Astrocyte (in vitro differentiated cells and primary cell): Measurements from ENCODE around the gene GREM2. TPM values are rescaled to one million over a fixed set of nuclear protein-coding genes. Genes with fewer than 3 reads are reported as not detected.

Experiments used
- DNase-seq: peaks from one replicate; pipeline ENCODE4 v3.0.0-alpha.2; 2010; ENCODE audit warnings: low read depth
- FAIRE-seq: peaks from 2 replicates; lab custom pipeline; 2011; peaks lifted over from hg19 to GRCh38; lab: Jason Lieb, UNC
- H2AFZ ChIP-seq: 2 replicates; pipeline ENCODE4 v1.6.0; 2012; ENCODE audit warnings: low read depth, low read length, inconsistent platforms
- H3K27ac ChIP-seq: 2 replicates; pipeline ENCODE4 v1.5.1; 2011; ENCODE audit warnings: low read depth, low read length, inconsistent platforms
- H3K27me3 ChIP-seq: 2 replicates; pipeline ENCODE4 v1.6.0; 2011; ENCODE audit warnings: low read length, inconsistent platforms; ENCODE audit not compliant: insufficient read depth
- H3K36me3 ChIP-seq: 2 replicates; pipeline ENCODE4 v1.5.1; 2011; ENCODE audit warnings: low read length, inconsistent platforms; ENCODE audit not compliant: insufficient read depth
- H3K4me1 ChIP-seq: 2 replicates; pipeline ENCODE4 v1.5.1; 2011; ENCODE audit warnings: low read length, inconsistent platforms; ENCODE audit not compliant: insufficient read depth
- H3K4me2 ChIP-seq: 2 replicates; pipeline ENCODE4 v1.6.0; 2012; ENCODE audit warnings: low read length, inconsistent platforms
- H3K4me3 ChIP-seq: 2 replicates; pipeline ENCODE4 v1.5.1; 2011; ENCODE audit warnings: low read depth, mild to moderate bottlenecking, low read length, inconsistent platforms; ENCODE audit not compliant: insufficient read depth
- H3K79me2 ChIP-seq: 2 replicates; pipeline ENCODE4 v1.6.0; 2012; ENCODE audit warnings: mild to moderate bottlenecking, low read length, inconsistent platforms; ENCODE audit not compliant: insufficient read depth
- H3K9ac ChIP-seq: 2 replicates; pipeline ENCODE4 v1.6.0; 2012; ENCODE audit warnings: mild to moderate bottlenecking, low read length, inconsistent platforms
- H3K9me3 ChIP-seq: 2 replicates; pipeline ENCODE4 v1.5.1; 2012; ENCODE audit warnings: low read depth, mild to moderate bottlenecking, low read length, inconsistent platforms; ENCODE audit not compliant: insufficient read depth
- H4K20me1 ChIP-seq: 2 replicates; pipeline ENCODE4 v1.6.0; 2012; ENCODE audit warnings: low read length, inconsistent platforms; ENCODE audit not compliant: insufficient read depth
- H3K27ac Mint-ChIP-seq: one replicate; pipeline ENCODE4 v1.8.0; 2021; ENCODE audit warnings: mild to moderate bottlenecking, mixed read lengths; ENCODE audit not compliant: unreplicated experiment
- H3K27me3 Mint-ChIP-seq: one replicate; pipeline ENCODE4 v1.8.0; 2021; ENCODE audit warnings: low read depth, mixed read lengths; ENCODE audit not compliant: unreplicated experiment
- H3K36me3 Mint-ChIP-seq: one replicate; pipeline ENCODE4 v1.8.0; 2021; ENCODE audit warnings: low read depth, mixed read lengths; ENCODE audit not compliant: unreplicated experiment
- H3K4me1 Mint-ChIP-seq: one replicate; pipeline ENCODE4 v1.8.0; 2021; ENCODE audit warnings: low read depth, mixed read lengths; ENCODE audit not compliant: unreplicated experiment
- H3K4me3 Mint-ChIP-seq: one replicate; pipeline ENCODE4 v1.8.0; 2021; ENCODE audit warnings: mild to moderate bottlenecking, moderate library complexity, mixed read lengths; ENCODE audit not compliant: unreplicated experiment
- H3K9me3 Mint-ChIP-seq: one replicate; pipeline ENCODE4 v1.8.0; 2021; ENCODE audit warnings: mild to moderate bottlenecking, mixed read lengths; ENCODE audit not compliant: unreplicated experiment
- CTCF ChIP-seq: IDR thresholded peaks from 2 replicates; pipeline ENCODE4 v1.5.1; 2011; ENCODE audit warnings: low read depth, mild to moderate bottlenecking, inconsistent platforms, low read length, moderate library complexity; ENCODE audit not compliant: insufficient read depth
- EZH2 ChIP-seq: IDR thresholded peaks from 2 replicates; pipeline ENCODE4 v1.6.1; 2012; ENCODE audit warnings: mild to moderate bottlenecking, low read length, inconsistent platforms; ENCODE audit not compliant: insufficient read depth
- total RNA-seq: library from RNA; stranded (reverse); gene quantifications from 2 replicates; pipeline ENCODE4 v1.2.1, GENCODE V29; 2021

Gene GREM2
- total RNA-seq, 1 donor from 2014 or later = 0.14 TPM

DNA sequence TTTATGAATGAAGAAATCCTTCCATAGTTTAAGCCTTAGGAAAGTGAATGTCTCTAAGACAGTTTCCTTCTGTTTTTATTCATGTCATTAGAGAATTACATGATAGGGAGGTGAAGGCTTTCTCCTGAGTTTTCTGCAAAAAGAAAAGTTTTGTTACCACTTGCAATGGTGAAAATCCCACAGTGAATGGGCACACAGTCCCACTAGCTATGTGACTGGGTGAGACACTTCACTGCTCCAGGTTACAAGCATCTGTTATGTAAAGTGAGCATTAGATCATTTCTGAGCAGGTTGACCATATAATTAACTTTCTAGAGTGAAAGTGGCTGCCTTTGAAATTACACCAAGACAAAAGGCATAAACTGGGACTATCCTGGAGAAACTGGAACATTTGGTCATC, 38.9 kb upstream of the GREM2 start:
- FAIRE-seq (peak; percentile 9), DNase-seq (no peak)
- TF ChIP-seq CTCF (no peak), EZH2 (no peak)
- Histone ChIP-seq H4K20me1 (no peaks in the 10 kb centered on the region), H3K9me3 (no peaks in the 10 kb centered on the region), H3K4me3 (no peak overlapping the region), H2AFZ (no peak overlapping the region), H3K4me1 (no peaks in the 10 kb centered on the region), H3K79me2 (no peaks in the 10 kb centered on the region), H3K36me3 (no peaks in the 10 kb centered on the region), H3K9ac (no peak overlapping the region), H3K27ac (no peak overlapping the region), H3K27me3 (no peaks in the 10 kb centered on the region), H3K4me2 (no peak overlapping the region)
- Mint-ChIP-seq H3K36me3 (no peaks in the 10 kb centered on the region), H3K27ac (no peak overlapping the region), H3K27me3 (peaks cover 5% of the 10 kb centered on the region), H3K4me3 (no peak overlapping the region), H3K4me1 (no peaks in the 10 kb centered on the region), H3K9me3 (no peaks in the 10 kb centered on the region)

DNA sequence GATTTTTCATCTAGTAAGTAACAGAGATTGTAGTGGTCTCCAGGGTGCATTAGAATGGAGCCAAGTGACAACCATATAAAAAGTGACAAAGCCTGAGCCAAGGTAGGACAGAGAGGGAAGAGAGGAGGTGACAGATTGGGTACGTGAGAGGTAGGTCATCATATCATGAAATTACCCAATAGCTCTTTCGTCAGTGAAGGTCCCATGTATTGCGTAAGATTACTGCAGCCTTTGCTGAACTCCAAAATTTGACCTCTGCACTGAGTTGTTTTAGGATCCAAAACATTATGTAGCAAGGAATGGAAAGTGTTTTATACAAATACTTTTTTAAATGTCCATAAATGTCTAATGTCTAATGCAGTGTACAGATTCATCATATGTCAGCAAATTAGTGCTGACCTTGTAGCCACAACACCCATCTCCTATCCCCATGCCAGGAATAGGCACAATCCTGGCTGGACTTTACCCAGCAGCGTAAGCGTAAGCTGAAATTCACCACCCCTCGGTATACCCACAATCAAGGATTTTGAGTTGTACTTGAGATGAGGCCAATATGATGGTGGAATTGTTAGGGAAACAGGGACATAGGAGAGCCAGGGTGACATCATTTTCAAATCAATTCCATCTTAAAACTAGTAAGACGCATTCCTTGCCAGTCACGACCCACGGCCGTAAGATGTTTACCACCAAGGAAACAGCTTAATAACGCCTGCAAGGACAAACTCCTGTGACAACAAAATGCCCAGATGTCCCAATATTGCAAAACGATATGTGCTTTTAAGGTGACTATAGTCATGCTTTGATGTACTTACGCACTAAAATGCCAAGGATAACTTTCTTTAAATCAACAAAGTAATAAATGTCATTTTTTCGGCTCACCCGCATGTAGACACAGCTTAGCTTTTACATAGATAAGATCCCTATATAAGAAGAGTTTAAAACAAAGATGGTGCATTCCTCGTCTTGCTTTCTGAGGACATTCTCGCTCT, 38.1 kb upstream of the GREM2 start:
- no peaks in the 10 kb centered on the region for H3K9me3 Mint-ChIP-seq
- TF ChIP-seq CTCF (no peak), EZH2 (no peak)
- Histone ChIP-seq H2AFZ (no peak overlapping the region), H3K4me3 (no peak overlapping the region), H3K4me2 (no peak overlapping the region), H3K27me3 (no peaks in the 10 kb centered on the region), H3K36me3 (no peaks in the 10 kb centered on the region), H4K20me1 (no peaks in the 10 kb centered on the region), H3K9ac (no peak overlapping the region), H3K27ac (no peak overlapping the region), H3K9me3 (no peaks in the 10 kb centered on the region), H3K79me2 (no peaks in the 10 kb centered on the region), H3K4me1 (no peaks in the 10 kb centered on the region)
- no peak overlapping the region for H3K27ac Mint-ChIP-seq
- H3K36me3 Mint-ChIP-seq = no peaks in the 10 kb centered on the region
- DNase-seq (no peak), FAIRE-seq (no peak)
- no peaks in the 10 kb centered on the region for H3K4me1 Mint-ChIP-seq
- H3K27me3 Mint-ChIP-seq = peaks cover 5% of the 10 kb centered on the region
- no peak overlapping the region for H3K4me3 Mint-ChIP-seq
